Hematopoietic multipotent progenitor cell treated with erythropoietin and hydrocortisone succinate and interleukin-3 and kit ligand, for 8 days (in vitro differentiated cells): Measurements from ENCODE around the gene CDO1.

Experiments
- DNase-seq: peaks from one replicate; pipeline ENCODE4 v3.0.0-alpha.2; 2015

The CDO1 gene

DNA sequence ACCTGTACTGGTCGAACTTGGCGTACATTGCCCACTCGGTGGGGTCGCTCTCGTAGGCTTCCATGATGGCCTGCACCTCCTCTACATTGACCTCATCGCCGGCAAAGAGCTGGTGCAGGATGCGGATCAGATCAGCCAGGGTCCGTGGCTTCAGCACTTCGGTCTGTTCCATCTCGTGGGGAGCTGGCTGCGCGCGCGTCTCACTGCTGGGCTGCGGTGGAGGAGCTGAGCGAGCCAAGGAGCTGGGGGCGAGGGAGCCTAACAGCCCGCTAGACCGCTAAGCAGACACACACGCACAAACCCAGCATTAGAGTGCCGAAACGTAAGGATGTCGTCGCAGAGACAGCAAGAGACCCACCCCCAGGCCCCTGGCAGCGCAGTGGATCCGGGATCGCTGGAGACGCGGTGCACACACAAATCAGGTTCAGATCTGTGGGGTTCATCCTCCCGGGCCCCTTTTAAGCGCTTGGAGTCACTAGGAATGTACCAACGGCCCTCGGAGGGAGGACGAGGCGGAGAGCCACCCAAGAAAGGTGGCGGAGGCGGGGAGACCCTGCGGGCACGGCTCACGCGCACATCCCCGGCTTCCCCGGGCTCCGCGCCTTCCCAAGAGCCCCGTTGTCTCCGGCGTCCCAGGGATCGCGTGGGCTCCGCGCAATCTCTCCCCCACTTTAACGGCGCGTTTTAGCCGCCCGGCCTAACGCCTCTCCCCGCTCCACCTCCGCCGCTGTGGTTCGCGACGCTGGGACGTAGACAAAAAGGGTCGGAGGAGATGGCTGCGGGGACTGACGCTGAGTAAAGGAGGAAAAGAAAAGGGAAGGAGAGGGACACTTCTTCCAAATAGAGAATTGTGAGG is at the start of gene CDO1:
Gene CDO1 (minus strand): TSS at position 434 of the 856 bp plus-strand sequence. CDS start 262 bp downstream, at position 172.
- DNase-seq: no peak

GRCh38 chr5:115859378-115859777 is 42.9 kb upstream of the CDO1 start:
- no peak for DNase-seq

DNA sequence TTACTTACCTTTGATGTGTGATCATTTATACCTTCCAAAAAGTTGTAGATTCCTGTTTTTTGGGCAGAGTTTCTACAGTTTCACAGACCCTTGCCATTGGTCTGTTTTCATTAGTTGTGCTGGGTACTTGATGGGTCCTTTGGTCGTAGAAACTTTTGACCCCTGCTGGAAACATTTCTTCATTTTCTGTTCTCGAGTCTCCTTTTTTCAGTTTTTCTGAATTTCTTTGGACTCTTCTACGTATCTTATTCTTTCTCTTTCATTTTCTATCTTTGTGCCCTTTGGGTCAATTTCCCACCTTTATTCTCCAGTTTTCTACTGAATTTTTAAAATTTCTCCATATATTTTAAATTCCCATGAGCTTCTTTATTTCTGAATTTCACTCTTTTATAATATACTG is 41.9 kb upstream of the CDO1 start:
- DNase-seq: no peak

- DNase-seq: no peak
These were observed 41.3 kb upstream of the CDO1 start for GRCh38 chr5:115857626-115858349.

- DNase-seq: no peak
These were observed 40.6 kb upstream of the CDO1 start for GRCh38 chr5:115857057-115857479.

DNA sequence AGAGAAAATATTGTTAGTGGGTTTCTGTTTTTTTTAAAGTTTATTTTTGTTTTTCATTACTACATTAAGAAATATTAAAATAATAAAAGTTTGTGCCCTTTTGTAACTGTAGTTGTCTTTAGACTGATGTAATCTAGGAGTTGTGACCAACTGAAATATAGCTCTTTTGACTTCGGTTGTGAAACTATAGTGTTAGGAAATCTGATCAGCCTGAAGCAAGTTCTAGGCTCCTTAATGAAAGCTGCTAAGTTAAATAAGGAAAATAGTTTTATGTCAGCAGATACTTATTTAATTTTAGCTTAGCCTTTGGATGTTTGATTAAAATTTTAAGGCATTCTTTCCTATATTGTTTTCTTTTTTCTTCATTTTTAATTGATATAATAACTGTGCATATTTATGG is 39.5 kb upstream of the CDO1 start:
- no peak for DNase-seq

- no peak for DNase-seq
These were observed 37.7 kb upstream of the CDO1 start for GRCh38 chr5:115854139-115854538.

GRCh38 chr5:115850744-115851416 is 34.4 kb upstream of the CDO1 start:
- peak; percentile 18 for DNase-seq

GRCh38 chr5:115849258-115849798 is 32.9 kb upstream of the CDO1 start:
- no peak for DNase-seq

GRCh38 chr5:115847290-115847689 is 30.8 kb upstream of the CDO1 start:
- no peak for DNase-seq

- DNase-seq: no peak
These were observed 27.9 kb upstream of the CDO1 start for GRCh38 chr5:115844321-115844817.

DNA sequence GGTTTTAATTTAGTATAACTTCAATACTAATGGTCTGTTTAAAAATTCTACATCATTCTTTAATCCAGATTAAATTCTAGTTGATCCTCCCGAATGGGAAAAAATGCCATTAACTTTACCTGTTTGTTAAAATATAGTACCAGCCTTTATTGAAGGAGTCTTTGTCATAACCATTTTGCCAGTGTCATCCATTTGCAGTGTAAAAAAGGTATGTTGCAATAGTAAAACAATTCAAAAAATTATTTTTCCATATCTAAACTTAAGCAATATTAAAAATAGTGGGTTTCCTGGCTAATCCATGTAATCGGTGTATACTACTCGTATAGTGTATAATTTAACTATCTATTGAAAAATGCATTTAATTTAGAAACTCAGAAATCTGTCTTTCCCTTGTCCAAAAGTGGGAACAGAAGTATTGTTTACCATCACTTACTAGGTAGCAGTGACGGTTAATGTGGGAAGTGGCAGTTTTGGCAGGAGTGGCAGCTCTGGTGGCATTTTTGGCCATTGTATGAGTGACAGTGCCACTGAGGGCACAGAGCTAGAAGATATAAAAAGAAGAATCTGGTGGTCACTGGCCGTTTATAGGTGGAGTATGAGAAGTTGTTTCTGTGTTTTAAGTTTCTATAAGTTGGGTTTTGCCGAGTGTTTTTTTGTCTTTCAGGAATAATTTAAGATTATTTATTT is 27.1 kb upstream of the CDO1 start:
- no peak for DNase-seq

GRCh38 chr5:115842952-115843351 is 26.5 kb upstream of the CDO1 start:
- peak; percentile 39 for DNase-seq

- DNase-seq: peak; percentile 52
These were observed 25.9 kb upstream of the CDO1 start for GRCh38 chr5:115842089-115842935.

DNA sequence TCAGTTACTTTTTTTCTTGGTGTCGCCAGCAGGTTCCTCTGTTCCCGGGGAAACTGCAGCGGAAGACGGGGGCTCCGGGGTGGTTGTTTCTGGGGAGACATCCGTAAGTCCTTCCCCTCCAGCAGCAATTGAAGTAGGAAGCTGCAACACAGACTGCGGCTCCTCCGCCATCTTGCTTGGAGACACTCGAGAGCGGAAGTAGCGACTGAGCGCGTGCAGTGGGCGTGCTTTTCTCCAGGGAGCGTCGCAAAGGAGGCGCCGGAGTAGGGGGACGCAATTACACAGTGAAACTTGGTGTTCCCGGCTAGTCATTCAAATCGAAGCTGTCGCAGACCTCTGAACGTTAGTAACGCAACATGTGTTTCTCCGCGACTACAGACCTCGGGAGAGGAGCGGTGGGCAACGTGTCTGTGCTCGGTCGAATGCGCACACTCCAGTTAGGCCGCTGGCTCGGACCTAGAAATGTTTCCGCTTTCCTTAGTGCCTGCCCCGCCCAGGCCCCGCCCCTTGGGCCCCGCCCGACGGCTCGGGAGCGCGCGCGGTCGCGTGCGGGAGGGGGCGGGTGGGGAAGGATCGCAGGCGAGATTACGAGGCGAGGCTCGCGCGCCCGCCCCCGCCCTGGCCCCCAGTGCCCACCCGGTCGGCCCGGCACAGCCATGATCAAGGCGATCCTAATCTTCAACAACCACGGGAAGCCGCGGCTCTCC is 25.1 kb upstream of the CDO1 start, which contains the start of the genes AP3S1 and ATG12:
Gene AP3S1 (plus strand): TSS at position 554 of the 707 bp plus-strand sequence. CDS start 103 bp downstream, at position 657.
Gene ATG12 (minus strand): TSS at position 184 of the 707 bp plus-strand sequence. CDS start 13 bp downstream, at position 171.
- DNase-seq: peak; percentile 95

DNA sequence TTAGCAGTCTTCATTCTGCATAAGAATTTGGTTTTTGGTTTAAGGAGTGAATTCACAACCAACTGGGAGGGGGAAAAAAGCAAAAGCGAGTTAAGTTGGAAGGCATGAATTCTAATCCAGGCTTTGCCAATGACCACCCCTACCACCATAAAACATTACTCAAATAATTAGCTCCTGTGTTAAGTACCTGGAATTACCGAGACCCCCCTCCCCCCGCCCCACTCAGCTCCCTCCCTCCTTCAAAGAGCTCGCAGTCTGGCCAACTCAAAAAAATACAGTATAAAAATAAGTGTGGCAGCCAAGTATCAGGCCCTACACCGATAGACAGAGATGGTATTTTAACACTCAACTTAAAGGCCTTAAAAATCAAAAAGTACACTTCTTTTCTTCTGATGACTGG is 24.4 kb upstream of the CDO1 start:
- no peak for DNase-seq

DNA sequence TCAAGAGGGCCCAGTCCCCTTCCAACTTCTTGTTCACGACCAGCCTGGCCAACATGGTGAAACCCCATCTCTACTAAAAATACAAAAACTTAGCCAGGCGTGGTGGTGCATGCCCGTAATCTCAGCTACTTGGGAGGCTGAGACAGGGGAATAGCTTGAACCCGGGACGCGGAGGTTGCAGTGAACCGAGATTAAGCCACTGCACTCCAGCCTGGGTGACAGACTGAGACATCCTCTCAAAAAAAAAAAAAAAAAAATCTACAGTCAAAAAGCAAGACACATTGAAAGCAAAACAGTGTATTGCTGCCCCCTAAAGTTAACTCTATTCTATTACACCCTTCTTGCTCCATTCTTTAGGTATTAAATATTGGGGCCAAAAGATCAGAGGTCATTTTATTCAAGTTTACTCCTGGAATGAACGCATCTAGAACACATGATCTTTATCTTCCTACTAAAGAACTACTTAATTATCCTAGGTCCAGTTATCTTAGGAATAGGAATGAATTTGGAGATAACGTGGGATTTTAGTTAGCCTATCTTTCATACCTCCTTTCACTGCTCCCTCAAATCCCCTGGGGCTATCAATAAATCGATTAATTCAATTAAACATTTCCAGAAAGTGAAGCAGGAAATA is 22.5 kb upstream of the CDO1 start:
- DNase-seq: peak; percentile 79

GRCh38 chr5:115835481-115835880 is 19.0 kb upstream of the CDO1 start:
- no peak for DNase-seq

DNA sequence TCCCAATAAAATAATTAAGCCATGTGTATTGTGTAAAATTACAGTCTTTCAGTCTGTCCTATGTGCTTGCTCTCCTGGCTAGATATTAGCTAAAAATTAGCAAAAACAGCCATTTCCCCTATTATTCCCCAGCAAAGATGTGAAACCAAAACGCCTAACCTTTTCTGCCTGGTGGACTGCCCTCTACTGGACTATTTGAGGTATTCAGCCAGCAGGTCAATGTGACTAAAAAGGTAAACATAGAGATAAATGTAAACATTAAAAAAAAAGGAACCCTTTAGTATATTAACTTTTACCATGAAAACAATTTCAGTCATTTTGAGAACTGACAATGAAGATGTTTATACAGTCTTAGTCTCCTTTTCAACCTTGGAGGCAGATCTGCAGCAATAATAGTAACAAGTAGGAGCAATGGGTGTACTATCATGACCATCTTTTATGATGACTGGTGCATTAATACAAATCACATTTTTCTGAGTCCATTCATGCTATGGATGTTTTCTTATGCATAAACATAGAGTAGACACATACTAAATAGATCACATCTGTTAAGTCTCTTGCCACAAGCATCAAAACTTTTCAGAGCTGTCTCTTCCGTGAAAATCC is 14.8 kb upstream of the CDO1 start:
- peak; percentile 66 for DNase-seq

GRCh38 chr5:115829913-115830312 is 13.5 kb upstream of the CDO1 start:
- no peak for DNase-seq
